ENCODE data around the gene ZMAT2.

GRCh38 chr5:140694276-140694675 is 6.0 kb upstream of the ZMAT2 start:
- no peak for TF ChIP-seq CTCF (IDR thresholded peaks at IDR 0.05)
- TF ChIP-seq POLR2A (IDR thresholded peaks at IDR 0.05), result no peak

Data from adrenal gland (tissue), 5 donors.